ENCODE results near the gene SIN3A. TPM values are rescaled to one million over a fixed set of nuclear protein-coding genes. Genes with fewer than 3 reads are reported as not detected.
"Not testable (repeated sequence)": the region's sequence is repeated elsewhere in the genome, so short reads cannot be mapped to it uniquely, and the experiment has no call there.

Gene SIN3A
- total RNA-seq, 2 experiments from 2014 or later: 113 to 119 TPM

GRCh38 chr15:75445324-75445723, 6.2 kb downstream of the SIN3A start:
- H3K9me3 Mint-ChIP-seq; H3K27me3 Mint-ChIP-seq; ATAC-seq (ENCODE audit: low read depth); H3K4me3 Mint-ChIP-seq; DNase-seq: not testable (repeated sequence)
- Mint-ChIP-seq H3K27ac (peak overlapping the region; percentile 78), H3K4me1 (peaks cover 29% of the 10 kb centered on the region), H3K36me3 (peaks cover 25% of the 10 kb centered on the region)
- POLR2A ChIA-PET: interaction anchor here (1.2 to 2.1 kb wide), 3 partner anchors 10 to 180 kb away, joined by 3 to 28 read pairs (median 6); partner anchors contain the start of genes PTPN9 and SNUPN

DNA sequence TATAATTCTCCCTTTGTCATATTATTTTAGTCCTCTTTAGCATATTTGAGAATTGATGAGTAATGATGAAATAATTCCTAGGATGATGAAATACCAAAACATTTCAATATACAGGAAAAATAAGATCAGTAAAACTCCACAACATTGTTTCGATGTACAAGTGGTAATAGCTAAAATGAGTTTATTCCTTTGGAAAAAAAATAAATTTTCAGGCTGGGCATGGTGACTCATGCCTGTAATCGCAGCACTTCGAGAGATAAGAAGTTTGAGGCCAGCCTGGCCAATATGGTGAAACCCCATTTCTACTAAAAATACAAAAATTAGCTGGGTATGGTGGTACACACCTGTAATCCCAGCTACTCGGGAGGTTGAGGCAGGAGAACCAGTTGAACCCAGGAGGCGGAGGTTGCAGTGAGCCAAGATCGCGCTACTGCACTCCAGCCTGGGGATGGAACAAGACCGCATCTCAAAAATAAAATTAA, 7.5 kb downstream of the SIN3A start:
- not testable (repeated sequence) for H3K9me3 Mint-ChIP-seq; H3K27ac Mint-ChIP-seq; ATAC-seq (ENCODE audit: low read depth); H3K27me3 Mint-ChIP-seq; DNase-seq; H3K4me3 Mint-ChIP-seq
- Mint-ChIP-seq H3K36me3 (peaks cover 26% of the 10 kb centered on the region), H3K4me1 (peaks cover 25% of the 10 kb centered on the region)
- POLR2A ChIA-PET: interaction anchor here (1.2 to 1.7 kb wide), 2 partner anchors 9 to 11 kb away, joined by 3 to 5 read pairs; no protein-coding TSS in a partner anchor

- Mint-ChIP-seq H3K4me3 (no peak overlapping the region), H3K9me3 (peaks cover 2% of the 10 kb centered on the region), H3K27ac (peak overlapping the region; percentile 32), H3K4me1 (peaks cover 25% of the 10 kb centered on the region), H3K27me3 (no peaks in the 10 kb centered on the region), H3K36me3 (peaks cover 38% of the 10 kb centered on the region)
- POLR2A ChIA-PET: no interaction called here
- DNase-seq (no peak), ATAC-seq (ENCODE audit: low read depth) (no peak)
These were observed 13.8 kb downstream of the SIN3A start for GRCh38 chr15:75437721-75438120.

GRCh38 chr15:75436881-75437280, 14.6 kb downstream of the SIN3A start:
- Mint-ChIP-seq H3K27ac (no peak overlapping the region), H3K4me3 (no peak overlapping the region), H3K4me1 (peaks cover 25% of the 10 kb centered on the region), H3K9me3 (peaks cover 2% of the 10 kb centered on the region), H3K36me3 (peaks cover 37% of the 10 kb centered on the region), H3K27me3 (no peaks in the 10 kb centered on the region)
- ATAC-seq (ENCODE audit: low read depth): no peak
- POLR2A ChIA-PET: interaction anchor here (1.0 kb wide), 1 partner anchor 68 kb away, joined by 3 read pairs; no protein-coding TSS in a partner anchor
- DNase-seq: no peak

- DNase-seq (no peak), ATAC-seq (ENCODE audit: low read depth) (no peak)
- H3K36me3 Mint-ChIP-seq: peaks cover 29% of the 10 kb centered on the region
- no peaks in the 10 kb centered on the region for H3K27me3 Mint-ChIP-seq
- POLR2A ChIA-PET: interaction anchor here (1.2 kb wide), 1 partner anchor 22 kb away, joined by 4 read pairs; no protein-coding TSS in a partner anchor
- no peak overlapping the region for H3K27ac Mint-ChIP-seq
- H3K4me1 Mint-ChIP-seq: peaks cover 9% of the 10 kb centered on the region
- H3K9me3 Mint-ChIP-seq: no peaks in the 10 kb centered on the region
- H3K4me3 Mint-ChIP-seq: no peak overlapping the region
These were observed 19.8 kb downstream of the SIN3A start for GRCh38 chr15:75431682-75432081.

- no peak for DNase-seq
- POLR2A ChIA-PET: interaction anchor here (1.2 kb wide), 1 partner anchor 22 kb away, joined by 4 read pairs; no protein-coding TSS in a partner anchor
- Mint-ChIP-seq H3K4me3 (no peak overlapping the region), H3K27me3 (no peaks in the 10 kb centered on the region), H3K27ac (no peak overlapping the region), H3K9me3 (no peaks in the 10 kb centered on the region), H3K36me3 (peaks cover 25% of the 10 kb centered on the region), H3K4me1 (peaks cover 10% of the 10 kb centered on the region)
- ATAC-seq (ENCODE audit: low read depth): no peak
These were observed 20.2 kb downstream of the SIN3A start for GRCh38 chr15:75431270-75431669.

DNA sequence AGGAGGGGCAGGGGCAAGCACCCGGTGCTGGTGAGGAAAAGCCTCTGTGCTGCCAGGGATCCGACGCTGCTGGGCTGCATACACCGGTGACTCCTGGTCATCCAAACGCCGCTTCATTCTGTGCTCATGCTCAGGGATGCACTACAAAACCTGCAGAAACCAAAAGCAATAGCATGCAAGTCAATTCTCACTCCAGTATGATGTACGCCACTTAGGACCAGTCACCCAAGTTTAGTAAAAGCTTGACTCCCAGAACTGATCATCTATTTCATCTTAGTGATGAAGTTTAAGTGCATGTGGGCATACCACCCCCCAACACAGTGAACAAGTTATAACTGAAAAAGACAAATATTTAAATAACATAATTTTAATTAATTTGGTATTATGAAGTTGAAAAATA, 21.2 kb downstream of the SIN3A start:
- Mint-ChIP-seq H3K4me3 (no peak overlapping the region), H3K36me3 (peaks cover 18% of the 10 kb centered on the region), H3K4me1 (peaks cover 11% of the 10 kb centered on the region), H3K27me3 (no peaks in the 10 kb centered on the region), H3K27ac (no peak overlapping the region), H3K9me3 (no peaks in the 10 kb centered on the region)
- no peak for DNase-seq
- ATAC-seq (ENCODE audit: low read depth): no peak
- POLR2A ChIA-PET: no interaction called here

- DNase-seq (no peak), ATAC-seq (ENCODE audit: low read depth) (no peak)
- H3K27me3 Mint-ChIP-seq: no peaks in the 10 kb centered on the region
- H3K4me1 Mint-ChIP-seq: peaks cover 8% of the 10 kb centered on the region
- no peak overlapping the region for H3K27ac Mint-ChIP-seq
- H3K9me3 Mint-ChIP-seq: no peaks in the 10 kb centered on the region
- no peak overlapping the region for H3K4me3 Mint-ChIP-seq
- POLR2A ChIA-PET: no interaction called here
- peaks cover 14% of the 10 kb centered on the region for H3K36me3 Mint-ChIP-seq
These were observed 23.3 kb downstream of the SIN3A start for GRCh38 chr15:75428152-75428551.

GRCh38 chr15:75425966-75426500, 25.5 kb downstream of the SIN3A start:
- Mint-ChIP-seq H3K27me3 (no peaks in the 10 kb centered on the region), H3K27ac (no peak overlapping the region), H3K4me1 (peaks cover 5% of the 10 kb centered on the region), H3K36me3 (peaks cover 15% of the 10 kb centered on the region), H3K4me3 (no peak overlapping the region), H3K9me3 (no peaks in the 10 kb centered on the region)
- DNase-seq (no peak), ATAC-seq (ENCODE audit: low read depth) (no peak)
- POLR2A ChIA-PET: no interaction called here

DNA sequence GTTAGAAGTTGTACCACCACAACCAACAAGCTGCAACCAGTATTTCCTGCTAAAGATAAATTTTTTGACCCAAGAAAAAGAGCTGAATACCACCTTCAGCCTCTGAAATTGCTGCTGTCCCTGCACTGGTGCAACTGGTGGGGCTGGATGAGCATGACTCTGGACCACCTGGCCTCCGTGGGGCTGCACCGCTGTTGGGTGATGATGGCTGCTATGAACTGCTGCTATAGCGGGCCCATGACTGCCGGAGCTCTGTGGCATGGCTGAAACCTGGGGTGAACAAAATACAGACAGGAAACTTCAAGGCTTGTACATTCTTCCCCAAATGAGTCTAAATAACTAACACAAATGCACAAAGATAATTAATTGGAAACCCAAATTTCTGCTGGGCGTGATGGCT, 28.9 kb downstream of the SIN3A start:
- Mint-ChIP-seq H3K27ac (no peak overlapping the region), H3K4me1 (peaks cover 3% of the 10 kb centered on the region), H3K27me3 (no peaks in the 10 kb centered on the region), H3K4me3 (no peak overlapping the region), H3K36me3 (peaks cover 8% of the 10 kb centered on the region), H3K9me3 (no peaks in the 10 kb centered on the region)
- POLR2A ChIA-PET: interaction anchor here (1.6 to 1.8 kb wide), 2 partner anchors 29 to 32 kb away, joined by 3 to 6 read pairs; partner anchors contain the start of gene SIN3A
- DNase-seq: no peak
- no peak for ATAC-seq (ENCODE audit: low read depth)

GRCh38 chr15:75420698-75421097, 30.8 kb downstream of the SIN3A start:
- Mint-ChIP-seq H3K27ac (no peak overlapping the region), H3K36me3 (peaks cover 10% of the 10 kb centered on the region), H3K4me1 (peaks cover 1% of the 10 kb centered on the region), H3K27me3 (no peaks in the 10 kb centered on the region), H3K9me3 (no peaks in the 10 kb centered on the region), H3K4me3 (no peak overlapping the region)
- POLR2A ChIA-PET: no interaction called here
- no peak for DNase-seq
- no peak for ATAC-seq (ENCODE audit: low read depth)

GRCh38 chr15:75416584-75416983, 34.9 kb downstream of the SIN3A start:
- Mint-ChIP-seq H3K27me3 (no peaks in the 10 kb centered on the region), H3K27ac (no peak overlapping the region), H3K9me3 (no peaks in the 10 kb centered on the region), H3K36me3 (peaks cover 24% of the 10 kb centered on the region), H3K4me3 (no peak overlapping the region), H3K4me1 (peaks cover 4% of the 10 kb centered on the region)
- ATAC-seq (ENCODE audit: low read depth): no peak
- no peak for DNase-seq
- POLR2A ChIA-PET: interaction anchor here (1.6 kb wide), 1 partner anchor 38 kb away, joined by 3 read pairs; no protein-coding TSS in a partner anchor

- peaks cover 49% of the 10 kb centered on the region for H3K36me3 Mint-ChIP-seq
- peak overlapping the region; percentile 40 for H3K27ac Mint-ChIP-seq
- no peaks in the 10 kb centered on the region for H3K9me3 Mint-ChIP-seq
- H3K4me3 Mint-ChIP-seq: no peak overlapping the region
- no peaks in the 10 kb centered on the region for H3K27me3 Mint-ChIP-seq
- H3K4me1 Mint-ChIP-seq: peaks cover 4% of the 10 kb centered on the region
- POLR2A ChIA-PET: no interaction called here
- ATAC-seq (ENCODE audit: low read depth) (no peak), DNase-seq (no peak)
These were observed 41.3 kb downstream of the SIN3A start for GRCh38 chr15:75410196-75410595.

DNA sequence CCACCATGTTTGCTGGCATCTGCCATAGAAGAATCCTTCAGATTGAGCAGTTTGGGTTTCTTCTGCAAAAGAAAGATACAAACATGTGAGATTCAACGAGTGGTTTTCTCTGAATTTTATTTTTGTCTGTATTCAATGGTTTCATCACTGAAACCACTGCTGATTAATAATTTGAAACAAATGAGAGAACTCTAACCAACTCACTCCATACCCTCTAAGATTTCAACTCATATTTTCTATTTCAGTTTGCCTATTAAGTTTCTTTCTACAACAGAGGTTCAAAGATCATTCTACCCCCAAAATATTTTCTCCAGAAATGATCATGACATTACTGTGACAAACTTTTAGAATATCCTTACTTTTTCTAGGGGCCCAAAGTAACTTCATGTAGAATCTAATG, 44.4 kb downstream of the SIN3A start:
- POLR2A ChIA-PET: interaction anchor here (1.7 kb wide), 1 partner anchor 46 kb away, joined by 4 read pairs; no protein-coding TSS in a partner anchor
- no peak for DNase-seq
- ATAC-seq (ENCODE audit: low read depth): no peak
- Mint-ChIP-seq H3K9me3 (no peaks in the 10 kb centered on the region), H3K36me3 (peaks cover 54% of the 10 kb centered on the region), H3K27ac (no peak overlapping the region), H3K4me1 (peaks cover 2% of the 10 kb centered on the region), H3K4me3 (no peak overlapping the region), H3K27me3 (no peaks in the 10 kb centered on the region)
